IMR-90 (cell line): ENCODE results near the gene RNF130. TPM values are rescaled to one million over a fixed set of nuclear protein-coding genes. Genes with fewer than 3 reads are reported as not detected.

Experiments used
- ATAC-seq: fragments of 200-7000 bp; cut with Tn5 transposase; 2 replicates; pipeline ENCODE4 v1.9.1; 2020; ENCODE audit warnings: low read depth, mild to moderate bottlenecking, moderate library complexity
- BruUV-seq: library from RNA; stranded (reverse); fragments of 400-500 nt; replicated peaks from 2 replicates; lab custom pipeline; 2021; lab: Mats Ljungman, UMichigan
- CTCF ChIA-PET: fragments of 300-600 bp; formaldehyde crosslinking; extraction: SDS; loops from one replicate; lab custom pipeline; 2021; ENCODE audit warnings: antibody characterized with exemption; lab: Yijun Ruan, JAX
- POLR2A ChIA-PET: fragments of 300-600 bp; sonication (Branson Sonifier 250); formaldehyde crosslinking; loops from one replicate; lab custom pipeline; 2022; ENCODE audit warnings: antibody characterized with exemption; ENCODE audit not compliant: unreplicated experiment; lab: Charles Lee
- DNase-seq: peaks from one replicate; pipeline ENCODE4 v3.0.0; 2013
- H2AFZ ChIP-seq: replicated peaks from 2 replicates; pipeline ENCODE3; 2013; ENCODE audit warnings: low read length, mild to moderate bottlenecking; ENCODE audit not compliant: poor library complexity
- H2AK5ac ChIP-seq: 2 replicates; pipeline ENCODE4 v1.6.1; 2013; ENCODE audit warnings: low read depth, low read length, inconsistent platforms
- H2AK9ac ChIP-seq: replicated peaks from 2 replicates; pipeline ENCODE3; 2013; ENCODE audit warnings: mild to moderate bottlenecking, low read depth, low read length, moderate library complexity; ENCODE audit not compliant: poor library complexity
- H2BK120ac ChIP-seq: 2 replicates; pipeline ENCODE4 v1.6.1; 2013; ENCODE audit warnings: low read depth, low read length, inconsistent platforms
- H2BK15ac ChIP-seq: 3 replicates; pipeline ENCODE4 v1.6.1; 2013; ENCODE audit warnings: low read depth, low read length, inconsistent platforms
- H2BK20ac ChIP-seq: 2 replicates; pipeline ENCODE4 v1.6.1; 2013; ENCODE audit warnings: low read depth, mild to moderate bottlenecking, inconsistent platforms, low read length, moderate library complexity
- H2BK5ac ChIP-seq: 2 replicates; pipeline ENCODE4 v1.6.1; 2013; ENCODE audit warnings: mild to moderate bottlenecking, low read depth, low read length, inconsistent platforms; ENCODE audit not compliant: poor library complexity, severe bottlenecking
- H3K14ac ChIP-seq: replicated peaks from 2 replicates; pipeline ENCODE4 v1.6.1; 2013; ENCODE audit warnings: low read depth, low read length, inconsistent platforms
- H3K18ac ChIP-seq: 2 replicates; pipeline ENCODE4 v1.6.1; 2013; ENCODE audit warnings: low read depth, low read length, control low read depth
- H3K23ac ChIP-seq: 2 replicates; pipeline ENCODE4 v1.6.1; 2013; ENCODE audit warnings: low read depth, low read length, inconsistent platforms
- H3K27ac ChIP-seq: 2 replicates; pipeline ENCODE4 v1.5.1; 2013; ENCODE audit warnings: mild to moderate bottlenecking, control low read depth, low read length; ENCODE audit not compliant: insufficient read depth
- H3K27me3 ChIP-seq: 2 replicates; pipeline ENCODE4 v1.6.1; 2013; ENCODE audit warnings: low read length; ENCODE audit not compliant: control insufficient read depth, insufficient read depth
- H3K36me3 ChIP-seq: 2 replicates; pipeline ENCODE4 v1.6.1; 2013; ENCODE audit warnings: low read length, mixed read lengths; ENCODE audit not compliant: control insufficient read depth, insufficient read depth
- H3K4ac ChIP-seq: 2 replicates; pipeline ENCODE4 v1.6.1; 2013; ENCODE audit warnings: low read depth, low read length, inconsistent platforms
- H3K4me1 ChIP-seq: 2 replicates; pipeline ENCODE4 v1.6.1; 2013; ENCODE audit warnings: low read length, mixed read lengths; ENCODE audit not compliant: control insufficient read depth, insufficient read depth
- H3K4me2 ChIP-seq: 2 replicates; pipeline ENCODE4 v1.6.1; 2013; ENCODE audit warnings: low read depth, mild to moderate bottlenecking, control low read depth, low read length, moderate library complexity
- H3K4me3 ChIP-seq: 2 replicates; pipeline ENCODE4 v1.5.1; 2013; ENCODE audit warnings: low read depth, mild to moderate bottlenecking, control low read depth, low read length, moderate library complexity; ENCODE audit not compliant: insufficient read depth
- H3K56ac ChIP-seq: 2 replicates; pipeline ENCODE4 v1.6.1; 2013; ENCODE audit warnings: low read length, inconsistent platforms; ENCODE audit not compliant: insufficient read depth; ENCODE audit errors: extremely low read depth
- H3K79me1 ChIP-seq, 2 experiments: 2 replicates each; pipeline ENCODE4 v1.6.1; 2013; ENCODE audit warnings: low read length in 2 of 2, inconsistent platforms in 1 of 2, low read depth in 1 of 2
- H3K9ac ChIP-seq: 2 replicates; pipeline ENCODE4 v1.6.1; 2013; ENCODE audit warnings: low read depth, low read length, control low read depth
- H3K9me1 ChIP-seq: 2 replicates; pipeline ENCODE4 v1.6.1; 2013; ENCODE audit warnings: low read length, inconsistent platforms; ENCODE audit not compliant: insufficient read depth
- H3K9me3 ChIP-seq: 2 replicates; pipeline ENCODE4 v1.6.1; 2013; ENCODE audit warnings: low read length; ENCODE audit not compliant: control insufficient read depth, insufficient read depth
- H4K20me1 ChIP-seq: 2 replicates; pipeline ENCODE4 v1.6.1; 2013; ENCODE audit warnings: low read length, inconsistent platforms; ENCODE audit not compliant: insufficient read depth
- H4K5ac ChIP-seq: 2 replicates; pipeline ENCODE4 v1.6.1; 2013; ENCODE audit warnings: mild to moderate bottlenecking, low read depth, low read length, control low read depth
- H4K8ac ChIP-seq, 2 experiments: 2 replicates each; pipeline ENCODE4 v1.6.1; 2013; ENCODE audit warnings: low read depth in 2 of 2, low read length in 2 of 2, control low read depth in 1 of 2, inconsistent platforms in 1 of 2
- H4K91ac ChIP-seq: 2 replicates; pipeline ENCODE4 v1.6.1; 2013; ENCODE audit warnings: low read depth, low read length, inconsistent platforms; ENCODE audit not compliant: insufficient read depth
- BHLHE40 ChIP-seq: fragments of 150-350 bp; IDR thresholded peaks from 2 replicates; pipeline ENCODE4 v1.6.1; 2016; ENCODE audit warnings: mild to moderate bottlenecking, low read depth, low read length
- CHD1 ChIP-seq: IDR thresholded peaks from 2 replicates; pipeline ENCODE4 v1.6.1; 2012; ENCODE audit warnings: low read depth, low read length, improper control_type of control experiment
- CTCF ChIP-seq: conservative IDR thresholded peaks from 2 replicates; pipeline ENCODE4 v1.5.1; 2012; ENCODE audit warnings: mild to moderate bottlenecking, low read depth, low read length, improper control_type of control experiment
- FOS ChIP-seq: fragments of 150-350 bp; IDR thresholded peaks from 2 replicates; pipeline ENCODE4 v1.6.1; 2016; ENCODE audit warnings: low read depth, low read length
- MAFK ChIP-seq: IDR thresholded peaks from 2 replicates; pipeline ENCODE4 v1.6.1; 2012; ENCODE audit warnings: low read depth, low read length, improper control_type of control experiment
- MAZ ChIP-seq: IDR thresholded peaks from 2 replicates; pipeline ENCODE4 v1.6.1; 2012; ENCODE audit warnings: low read depth, mild to moderate bottlenecking, low read length, improper control_type of control experiment, moderate library complexity, borderline replicate concordance
- NFE2L2 ChIP-seq: fragments of 150-350 bp; IDR thresholded peaks from 2 replicates; pipeline ENCODE4 v1.6.1; 2016; ENCODE audit warnings: low read depth, mild to moderate bottlenecking, low read length
- POLR2A ChIP-seq: IDR thresholded peaks from 2 replicates; pipeline ENCODE4 v1.6.1; 2012; ENCODE audit warnings: mild to moderate bottlenecking, low read depth, low read length
- dilution Hi-C: fragments of 300-500 bp; cut with HindIII; formaldehyde crosslinking; loops from one replicate; pipeline ENCODE4 v1.14.3; 2018; ENCODE audit warnings: low sequenced_read_pairs; ENCODE audit not compliant: unreplicated experiment
- in situ Hi-C: fragments of 300-500 bp; cut with MboI; formaldehyde crosslinking; loops from 3 replicates; pipeline ENCODE4 v1.14.3; 2019; ENCODE audit warnings: low sequenced_read_pairs, inconsistent platforms, mixed read lengths
- intact Hi-C: fragments of 100-400 bp; cut with micrococcal nuclease; formaldehyde crosslinking; loops from 2 replicates; pipeline ENCODE4 v1.10.0; 2022
- polyA plus RNA-seq, 3 experiments: library from polyadenylated mRNA; depleted of rRNA; stranded (reverse); fragments of >200 nt; gene quantifications; 2 replicates each; pipeline ENCODE4 v1.2.3, GENCODE V29; 2012; ENCODE audit warnings: low replicate concordance in 1 of 3
- total RNA-seq: library from RNA; depleted of rRNA; stranded (reverse); fragments of >200 nt; gene quantifications from 2 replicates; pipeline ENCODE4 v1.2.3, GENCODE V29; 2012

The RNF130 gene
- total and polyA plus RNA-seq, 2 of the 4 experiments (the other 2 are of a cell fraction): 12.9 to 21.7 TPM

- Histone ChIP-seq H2AK9ac (no peak overlapping the region), H3K9ac (no peak overlapping the region), H2AFZ (no peak overlapping the region), H3K4me3 (no peak overlapping the region), H3K9me1 (peaks cover 8% of the 10 kb centered on the region; the same call in 1 of the 2 replicates), H4K20me1 (no peaks in the 10 kb centered on the region), H2BK15ac (no peak overlapping the region), H3K23ac (no peak overlapping the region), H3K27ac (no peak overlapping the region), H3K56ac (no peak overlapping the region), H3K4me1 (no peaks in the 10 kb centered on the region), H3K79me1 (no peaks in the 10 kb centered on the region; a peak in 1 of 4 replicates), H2BK20ac (no peak overlapping the region), H3K4ac (no peak overlapping the region), H3K36me3 (peaks cover 7% of the 10 kb centered on the region; the same call in 1 of the 2 replicates), H3K14ac (no peak overlapping the region), H4K8ac (no peak overlapping the region), H3K9me3 (no peaks in the 10 kb centered on the region), H4K91ac (no peak overlapping the region), H2BK120ac (no peak overlapping the region), H2BK5ac (no peak overlapping the region), H3K18ac (no peak overlapping the region), H4K5ac (no peak overlapping the region), H2AK5ac (no peak overlapping the region), H3K4me2 (no peak overlapping the region), H3K27me3 (no peaks in the 10 kb centered on the region)
- TF ChIP-seq CTCF: no peak
- no peak for TF ChIP-seq NFE2L2
- TF ChIP-seq POLR2A: no peak
- TF ChIP-seq CHD1: no peak
- TF ChIP-seq MAFK: no peak
- no peak for TF ChIP-seq BHLHE40
- TF ChIP-seq FOS: no peak
- no peak for TF ChIP-seq MAZ
- intact Hi-C loops: no loop called here
- in situ Hi-C loops: no loop called here
- ATAC-seq (no peak), DNase-seq (no peak)
- no TSS peak for BruUV-seq
- ChIA-PET CTCF (no interaction called here), POLR2A (no interaction called here)
- dilution Hi-C loops: no loop called here
These were observed 70.4 kb downstream of the RNF130 start for GRCh38 chr5:180001136-180001535.
